H54 (cell line): ENCODE measurements around the gene SUGCT.
"Not testable (repeated sequence)": the region's sequence is repeated elsewhere in the genome, so short reads cannot be mapped to it uniquely, and the experiment has no call there.

Experiments used
- DNase-seq: peaks from one replicate; pipeline ENCODE4 v3.0.0; 2011; ENCODE audit warnings: low spot score, mixed read lengths; ENCODE audit not compliant: insufficient read length
- FAIRE-seq: peaks from 3 replicates; lab custom pipeline; 2011; peaks lifted over from hg19 to GRCh38; lab: Jason Lieb, UNC
- POLR2A ChIP-seq: IDR thresholded peaks from 2 replicates; pipeline ENCODE4 v1.6.1; 2011; ENCODE audit warnings: low read depth, mild to moderate bottlenecking, low read length

SUGCT gene

DNA sequence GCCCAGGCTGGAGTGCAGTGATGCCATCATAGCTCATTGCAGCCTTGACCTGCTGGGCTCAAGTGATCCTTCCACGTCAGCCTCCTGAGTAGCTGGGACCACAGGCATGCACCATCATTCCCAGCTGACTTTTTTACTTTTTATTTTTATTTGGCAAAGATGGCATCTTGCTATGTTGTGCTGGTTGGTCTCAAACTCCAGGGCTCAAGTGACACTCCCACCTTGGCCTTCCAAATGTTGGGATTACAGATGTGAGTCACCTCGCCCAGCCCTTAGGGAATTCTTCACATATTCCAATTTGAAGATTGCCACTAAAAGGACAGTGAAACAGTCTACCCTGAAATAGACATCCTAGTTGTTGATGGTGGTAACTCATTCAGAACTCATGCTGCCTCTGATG, 27.7 kb downstream of the SUGCT start:
- no peak for DNase-seq
- TF ChIP-seq POLR2A: no peak
- FAIRE-seq: no peak

DNA sequence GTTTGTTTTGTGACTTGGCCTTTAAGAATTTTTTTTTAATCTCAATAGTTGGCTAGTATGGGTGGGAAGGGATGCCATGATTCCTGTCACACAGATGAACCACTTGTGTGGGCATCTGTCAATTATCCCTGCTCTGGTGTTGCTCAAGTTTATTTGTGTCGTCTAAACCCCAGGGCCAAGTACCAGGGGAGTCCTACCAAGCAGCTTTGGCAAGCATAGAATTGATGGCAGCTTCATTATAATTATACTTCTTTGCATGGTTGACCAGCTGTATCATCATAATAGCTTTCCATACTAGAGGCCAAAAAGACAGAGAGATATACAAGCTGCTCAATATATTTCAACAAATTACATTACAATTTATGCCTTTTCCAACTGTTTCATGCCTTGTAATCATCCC, 30.4 kb downstream of the SUGCT start:
- DNase-seq: no peak
- TF ChIP-seq POLR2A: no peak
- no peak for FAIRE-seq

DNA sequence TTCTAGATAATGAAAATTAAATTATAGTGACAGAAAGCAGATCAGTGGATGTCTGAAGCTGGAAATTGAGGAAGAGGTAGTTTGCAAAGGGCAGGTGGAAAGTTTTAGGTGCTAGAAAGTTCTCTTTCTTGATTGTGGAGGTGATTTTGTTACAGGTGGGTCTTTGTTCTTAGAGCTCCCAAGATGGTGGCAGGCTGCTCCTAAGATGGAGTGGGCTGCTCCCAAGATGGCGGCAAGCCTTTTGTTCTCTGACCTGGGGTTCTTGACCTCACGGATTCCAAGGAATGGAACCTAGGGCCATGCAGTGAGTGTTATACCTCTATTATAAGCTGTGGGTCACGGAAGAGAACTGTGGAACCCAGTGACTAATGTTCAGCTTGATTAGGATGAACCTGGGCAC, 32.5 kb downstream of the SUGCT start:
- DNase-seq: no peak
- FAIRE-seq: no peak
- TF ChIP-seq POLR2A: no peak

DNA sequence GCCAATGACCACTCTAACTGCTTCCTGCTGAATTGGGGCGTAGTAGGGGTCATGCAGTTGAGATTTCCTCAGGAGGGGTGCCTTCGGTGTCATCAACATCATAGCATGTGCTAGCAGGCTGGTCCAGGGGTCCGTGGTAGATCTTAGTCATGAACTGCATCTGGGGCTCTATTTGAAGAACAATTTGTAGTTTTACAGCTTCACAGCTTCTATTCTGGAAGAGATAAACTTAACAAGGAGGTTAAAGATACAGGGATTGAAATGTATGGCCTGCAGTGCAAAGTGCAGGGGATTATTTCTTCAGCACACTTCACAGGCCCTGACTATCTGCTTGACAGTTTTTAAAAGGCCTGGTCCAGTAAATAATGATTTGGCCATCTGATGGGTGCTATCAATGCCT, 33.5 kb downstream of the SUGCT start:
- not testable (repeated sequence) for FAIRE-seq, DNase-seq

DNA sequence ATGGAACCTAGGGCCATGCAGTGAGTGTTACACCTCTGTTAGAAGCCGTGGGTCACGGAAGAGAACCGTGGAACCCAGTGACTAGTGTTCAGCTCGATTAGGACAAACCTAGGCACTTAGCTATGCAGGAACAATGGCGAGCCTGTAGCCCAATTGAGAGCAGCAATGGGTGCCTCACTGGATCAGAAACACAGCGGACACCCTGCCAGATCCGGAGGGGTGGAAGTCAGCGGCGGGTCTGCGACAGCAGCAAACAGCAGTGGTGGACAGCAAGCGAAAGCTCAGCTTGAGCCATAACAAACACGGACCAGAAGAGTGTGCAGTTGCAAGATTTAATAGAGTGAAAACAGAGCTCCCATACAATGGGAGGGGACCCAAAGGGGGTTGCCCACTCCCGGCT, 38.3 kb downstream of the SUGCT start:
- DNase-seq, FAIRE-seq: not testable (repeated sequence)

DNA sequence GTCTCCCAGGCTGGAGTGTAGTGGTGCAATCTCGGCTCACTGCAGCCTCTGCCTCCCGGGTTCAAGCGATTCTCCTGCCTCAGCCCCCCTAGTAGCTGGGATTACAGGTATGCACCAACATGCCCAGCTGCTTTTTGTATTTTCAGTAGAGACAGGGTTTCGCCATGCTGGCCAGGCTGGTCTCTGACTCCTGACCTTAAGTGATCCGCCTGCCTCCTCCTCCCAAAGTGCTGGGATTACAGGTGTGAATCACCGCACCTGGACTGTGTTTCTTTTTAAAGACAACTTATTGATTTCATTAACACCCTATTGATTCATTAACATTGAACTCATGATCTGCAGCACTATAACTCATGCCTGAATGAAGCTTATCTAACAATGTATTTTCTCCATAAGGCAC, 40.5 kb downstream of the SUGCT start:
- not testable (repeated sequence) for DNase-seq, FAIRE-seq

DNA sequence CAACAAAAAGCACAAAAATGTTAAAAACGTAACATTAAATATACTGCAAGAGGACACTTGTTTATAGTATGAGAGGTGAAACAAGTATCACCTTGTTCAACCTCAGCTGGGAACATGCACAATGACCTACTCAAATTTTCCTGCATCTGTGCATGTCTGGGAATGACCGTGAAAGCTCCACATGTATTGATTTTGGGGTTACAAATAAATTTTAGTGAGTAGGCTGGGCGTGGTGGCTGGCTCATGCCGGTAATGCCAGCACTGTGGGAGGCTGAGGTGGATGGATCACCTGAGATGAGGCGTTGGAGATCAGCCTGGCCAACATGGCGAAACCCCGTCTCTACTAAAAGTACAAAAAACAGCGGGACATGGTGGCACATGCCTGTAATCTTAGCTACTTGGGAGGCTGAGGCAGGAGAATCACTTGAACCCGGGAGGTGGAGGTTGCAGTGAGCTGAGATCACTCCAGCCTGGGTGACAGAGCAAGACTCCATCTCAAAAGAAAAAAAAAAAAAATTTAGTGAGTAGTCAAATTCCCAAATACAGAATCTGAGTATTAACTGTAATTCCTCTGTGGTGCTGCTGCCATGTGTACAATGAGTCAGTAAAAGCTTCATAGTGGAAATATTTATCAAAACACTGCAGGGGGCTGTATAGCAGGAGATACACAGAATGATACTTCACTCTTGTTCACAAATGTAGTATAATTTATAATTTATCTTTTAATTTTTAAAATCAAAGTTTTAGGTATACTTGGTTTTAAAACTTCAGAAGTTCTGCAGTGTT, 41.1 kb downstream of the SUGCT start:
- TF ChIP-seq POLR2A: no peak
- DNase-seq: peak; percentile 68
- FAIRE-seq: no peak

DNA sequence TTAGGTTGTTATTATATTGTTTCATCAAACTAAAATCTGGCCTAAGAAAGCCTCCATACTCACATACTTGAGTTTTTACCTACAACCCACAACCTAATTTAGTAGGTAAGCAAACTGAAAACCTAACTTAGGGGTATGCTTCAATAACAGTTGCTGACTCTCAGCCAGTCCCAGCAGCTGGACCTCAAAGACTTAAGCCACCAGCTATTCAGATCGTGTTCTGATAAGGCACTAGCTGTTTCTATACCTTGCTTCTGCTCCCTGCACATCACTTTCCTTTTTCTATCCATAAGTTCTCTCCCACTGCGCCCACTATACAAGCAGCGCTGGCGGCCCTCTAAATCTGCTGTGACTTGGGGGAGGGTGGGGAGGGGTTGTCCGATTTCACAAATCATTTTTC, 42.3 kb downstream of the SUGCT start:
- TF ChIP-seq POLR2A: no peak
- FAIRE-seq: no peak

DNA sequence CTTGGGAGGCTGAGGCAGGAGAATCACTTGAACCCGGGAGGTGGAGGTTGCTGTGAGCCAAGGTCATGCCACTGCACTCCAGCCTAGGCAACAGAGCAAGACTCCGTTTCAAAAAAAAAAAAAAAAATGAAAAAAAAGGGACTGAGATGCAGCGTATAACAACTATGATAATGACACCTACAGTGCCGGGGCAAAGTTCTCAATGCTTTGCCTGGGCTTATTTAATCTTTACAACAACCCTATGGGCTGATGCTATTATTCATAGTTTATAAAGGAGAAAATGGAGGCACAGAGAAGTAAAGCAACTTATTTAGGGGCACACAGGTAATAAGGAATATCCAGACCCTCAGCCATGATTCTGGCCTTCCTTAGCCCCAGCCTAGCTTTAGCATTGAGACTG, 47.6 kb downstream of the SUGCT start:
- DNase-seq: no peak
- no peak for FAIRE-seq
- TF ChIP-seq POLR2A: no peak

More for the DNA sequence above, 42.3 kb downstream of the SUGCT start:
- no peak for DNase-seq

DNA sequence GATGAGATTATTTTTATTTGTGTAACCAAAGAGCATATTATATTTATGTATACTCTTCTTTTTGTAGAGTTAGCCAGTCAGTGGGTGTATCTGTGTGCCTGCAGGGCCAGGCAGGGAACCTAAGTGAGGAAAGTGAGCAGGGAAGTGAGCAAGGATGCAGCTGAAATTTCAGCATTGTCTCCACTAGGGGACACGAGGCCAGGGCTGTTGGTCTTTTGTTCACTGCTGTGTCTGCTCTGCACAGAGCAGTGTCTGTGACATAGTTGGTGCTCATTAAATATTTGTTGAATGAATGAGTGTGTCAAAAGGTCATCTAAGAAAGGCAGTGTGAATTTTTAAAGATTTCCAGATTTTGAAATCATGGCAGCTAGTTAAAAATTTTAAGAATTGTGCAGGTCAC, 51.8 kb downstream of the SUGCT start:
- TF ChIP-seq POLR2A: no peak
- FAIRE-seq (peak; percentile 38), DNase-seq (no peak)

DNA sequence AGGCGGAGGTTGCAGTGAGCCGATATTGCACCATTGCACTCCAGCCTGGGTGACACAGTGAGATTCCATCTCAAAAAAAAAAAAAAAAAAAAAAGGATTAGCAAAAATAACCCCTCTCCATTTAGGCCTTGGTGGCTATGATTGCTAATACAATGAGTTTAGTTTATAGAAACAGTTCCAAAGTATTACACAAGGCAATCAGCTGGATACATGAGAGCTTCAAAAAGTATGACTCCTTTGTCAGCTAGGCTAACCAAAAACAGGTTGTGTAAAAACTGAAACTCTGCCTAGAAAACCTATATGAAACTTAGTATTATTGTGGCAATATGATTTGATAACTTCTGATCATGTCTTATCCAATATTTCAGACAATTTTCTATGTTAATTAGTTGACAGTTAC, 57.2 kb downstream of the SUGCT start:
- DNase-seq: no peak
- FAIRE-seq: no peak
- no peak for TF ChIP-seq POLR2A

DNA sequence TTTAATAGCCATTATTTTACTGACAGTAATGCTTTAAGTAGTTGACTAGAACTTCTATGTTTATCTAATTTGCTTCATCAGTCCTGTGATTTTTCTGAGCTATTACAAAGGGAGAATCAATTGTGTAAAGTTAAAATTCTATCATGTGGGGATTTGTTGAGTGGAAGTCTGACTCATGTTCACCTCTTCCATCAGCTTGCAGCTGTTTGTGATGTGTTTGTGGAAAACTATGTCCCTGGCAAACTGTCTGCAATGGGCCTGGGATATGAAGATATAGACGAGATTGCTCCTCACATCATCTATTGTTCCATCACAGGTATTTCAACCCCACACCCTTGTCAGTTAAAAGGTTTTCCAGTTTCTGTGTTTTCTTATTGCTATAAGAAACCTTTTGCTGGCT, 59.9 kb downstream of the SUGCT start:
- DNase-seq (no peak), FAIRE-seq (peak; percentile 48)
- TF ChIP-seq POLR2A: no peak

DNA sequence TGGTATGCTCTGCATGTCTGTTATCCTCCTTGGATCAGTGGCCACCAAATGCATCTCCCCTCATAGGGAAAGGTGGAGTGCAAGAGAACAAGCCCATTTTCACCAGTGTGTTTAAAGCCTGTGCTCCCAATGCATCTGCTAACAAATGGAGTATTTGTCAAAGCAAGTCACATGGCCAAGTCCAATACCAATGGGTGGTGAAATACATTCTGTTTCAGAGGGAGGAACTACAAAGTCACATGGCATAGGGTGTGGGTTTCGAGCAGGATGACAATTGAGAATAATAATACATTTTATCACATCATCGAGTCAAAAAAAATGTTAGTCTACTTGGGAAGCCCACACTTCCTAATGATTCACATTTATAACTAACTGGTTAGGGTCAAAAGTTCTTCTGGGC, 62.7 kb downstream of the SUGCT start:
- FAIRE-seq: no peak
- TF ChIP-seq POLR2A: no peak
- no peak for DNase-seq

DNA sequence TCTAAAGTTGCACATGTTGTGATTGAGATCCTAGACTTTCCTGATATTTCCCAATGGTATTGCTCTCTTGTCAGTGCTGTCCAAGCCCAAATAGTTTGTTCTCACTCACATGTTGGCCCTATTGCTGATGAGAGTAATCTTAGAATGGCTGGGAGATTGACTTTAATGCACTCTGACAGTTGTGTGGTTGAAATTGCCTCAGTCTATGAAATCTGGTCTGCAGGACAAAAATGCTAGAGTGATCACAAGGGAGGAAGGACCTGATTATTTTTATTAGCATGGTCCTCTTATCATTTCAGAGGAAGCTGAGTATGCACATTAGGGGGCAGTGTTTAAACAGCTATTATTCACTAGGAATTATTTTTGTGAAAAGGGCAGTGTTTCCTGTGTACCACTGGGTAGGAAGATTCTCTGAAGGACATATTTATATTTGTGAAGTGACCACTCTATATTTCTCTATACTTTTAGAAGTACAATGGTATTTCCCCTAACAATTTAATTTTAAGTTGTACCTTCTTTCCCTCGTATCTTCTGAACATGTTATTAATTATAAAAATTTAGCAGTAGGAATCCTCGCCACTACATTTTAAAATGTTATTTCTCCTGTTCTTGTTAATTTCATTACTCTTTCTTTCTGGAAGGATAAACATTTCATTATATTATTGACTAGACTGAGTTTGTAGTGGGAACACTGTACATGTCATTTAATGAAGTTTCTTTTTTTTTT, 64.4 kb downstream of the SUGCT start:
- FAIRE-seq (peak; percentile 23), DNase-seq (no peak)
- no peak for TF ChIP-seq POLR2A

DNA sequence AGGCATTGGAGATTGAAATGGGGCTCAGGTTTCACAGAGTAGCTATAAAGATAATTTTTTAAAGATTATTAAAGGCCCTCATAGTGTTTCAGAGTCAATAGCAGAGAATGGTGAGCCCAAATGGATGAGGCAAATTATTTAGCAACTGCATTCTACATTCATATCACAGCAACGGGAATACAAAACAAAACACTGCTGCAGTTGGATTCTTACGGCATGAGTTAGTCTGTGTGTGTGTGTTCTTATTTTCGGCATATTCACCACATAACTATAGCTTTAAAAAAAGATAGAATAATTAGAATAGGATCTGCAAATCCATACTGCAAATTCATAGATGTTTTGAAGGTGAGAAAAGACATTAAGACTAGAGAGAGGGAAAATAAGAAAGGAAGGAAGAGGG, 66.0 kb downstream of the SUGCT start:
- TF ChIP-seq POLR2A: no peak
- DNase-seq: no peak
- no peak for FAIRE-seq

DNA sequence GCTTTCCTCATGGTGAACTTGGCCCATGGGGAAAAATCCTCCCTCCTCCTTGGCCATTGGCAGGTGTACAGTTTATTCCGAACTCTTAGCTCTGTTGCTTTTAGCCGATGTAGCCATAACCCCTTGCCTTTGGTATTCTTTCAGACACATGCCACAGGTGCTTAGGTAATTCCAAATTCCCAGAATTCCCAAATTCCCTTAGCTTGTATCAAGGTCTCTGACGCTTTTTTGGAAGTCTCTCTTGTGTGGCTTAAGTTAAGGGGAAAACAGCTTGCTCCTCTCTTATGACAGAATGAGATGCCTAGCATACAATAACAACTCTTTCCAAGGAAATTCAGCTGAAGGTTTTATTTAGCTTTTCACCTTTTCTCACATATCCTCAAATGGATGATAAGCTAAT, 68.0 kb downstream of the SUGCT start:
- no peak for TF ChIP-seq POLR2A
- FAIRE-seq: no peak
- no peak for DNase-seq
